ENCODE results near the gene CUL5.

- TF ChIP-seq CTCF (IDR thresholded peaks at IDR 0.05) (no peak), POLR2A (IDR thresholded peaks at IDR 0.05) (no peak), POLR2AphosphoS5 (IDR thresholded peaks at IDR 0.05) (peak; percentile 73)
Measured at GRCh38 chr11:108115500-108116140, 106.9 kb downstream of the CUL5 start.

Data from prostate gland (tissue), 2 donors.